ENCODE results near the gene NPAS3. TPM values are rescaled to one million over a fixed set of nuclear protein-coding genes. Genes with fewer than 3 reads are reported as not detected.

The NPAS3 gene
- total RNA-seq, 1 donor from 2014 or later = not detected

DNA sequence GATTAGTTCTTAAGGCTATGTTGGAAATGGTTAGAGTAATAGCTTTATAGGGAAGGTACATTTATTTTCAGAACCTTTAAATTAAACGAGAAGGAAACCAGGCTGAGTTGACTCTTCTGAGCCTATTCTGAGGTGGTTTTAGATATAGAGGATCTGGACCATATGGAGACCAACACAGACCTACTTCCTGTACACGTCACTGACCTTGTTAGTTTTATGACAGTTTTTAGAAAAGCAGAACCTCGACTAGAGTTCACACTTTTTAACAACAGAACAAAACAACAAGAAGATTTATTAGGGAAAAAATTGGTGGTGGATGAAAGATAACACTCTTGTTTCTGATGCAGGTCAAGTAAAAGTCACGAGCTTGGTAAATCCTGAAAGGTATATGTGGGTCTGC, 107.1 kb downstream of the NPAS3 start:
- Histone ChIP-seq H3K4me3 (no peak overlapping the region), H3K9ac (no peak overlapping the region), H3K79me2 (ENCODE audit: low read depth) (no peaks in the 10 kb centered on the region), H4K20me1 (ENCODE audit: low read depth) (no peaks in the 10 kb centered on the region), H3K4me1 (no peaks in the 10 kb centered on the region), H3K27me3 (no peaks in the 10 kb centered on the region), H3K9me3 (ENCODE audit: low read depth) (no peaks in the 10 kb centered on the region), H3F3A (ENCODE audit: low read depth) (no peaks in the 10 kb centered on the region), H2AFZ (replicated peaks) (no peak overlapping the region), H3K4me2 (no peak overlapping the region), H3K36me3 (no peaks in the 10 kb centered on the region), H3K27ac (no peak overlapping the region)
- DNase-seq (ENCODE audit: low spot score) = no peak
- Mint-ChIP-seq H3K27ac (no peak overlapping the region), H3K36me3 (peaks cover 47% of the 10 kb centered on the region), H3K9me3 (peaks cover 49% of the 10 kb centered on the region), H3K4me3 (no peak overlapping the region), H3K27me3 (ENCODE audit: insufficient read depth, low read depth) (no peaks in the 10 kb centered on the region), H3K4me1 (no peaks in the 10 kb centered on the region)
- TF ChIP-seq, protein P1, sequence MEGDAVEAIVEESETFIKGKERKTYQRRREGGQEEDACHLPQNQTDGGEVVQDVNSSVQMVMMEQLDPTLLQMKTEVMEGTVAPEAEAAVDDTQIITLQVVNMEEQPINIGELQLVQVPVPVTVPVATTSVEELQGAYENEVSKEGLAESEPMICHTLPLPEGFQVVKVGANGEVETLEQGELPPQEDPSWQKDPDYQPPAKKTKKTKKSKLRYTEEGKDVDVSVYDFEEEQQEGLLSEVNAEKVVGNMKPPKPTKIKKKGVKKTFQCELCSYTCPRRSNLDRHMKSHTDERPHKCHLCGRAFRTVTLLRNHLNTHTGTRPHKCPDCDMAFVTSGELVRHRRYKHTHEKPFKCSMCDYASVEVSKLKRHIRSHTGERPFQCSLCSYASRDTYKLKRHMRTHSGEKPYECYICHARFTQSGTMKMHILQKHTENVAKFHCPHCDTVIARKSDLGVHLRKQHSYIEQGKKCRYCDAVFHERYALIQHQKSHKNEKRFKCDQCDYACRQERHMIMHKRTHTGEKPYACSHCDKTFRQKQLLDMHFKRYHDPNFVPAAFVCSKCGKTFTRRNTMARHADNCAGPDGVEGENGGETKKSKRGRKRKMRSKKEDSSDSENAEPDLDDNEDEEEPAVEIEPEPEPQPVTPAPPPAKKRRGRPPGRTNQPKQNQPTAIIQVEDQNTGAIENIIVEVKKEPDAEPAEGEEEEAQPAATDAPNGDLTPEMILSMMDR (IDR thresholded peaks at IDR 0.05) = no peak
- TF ChIP-seq EZH2 (IDR thresholded peaks at IDR 0.05) (no peak), EZH2phosphoT487 (IDR thresholded peaks at IDR 0.05) (no peak)

DNA sequence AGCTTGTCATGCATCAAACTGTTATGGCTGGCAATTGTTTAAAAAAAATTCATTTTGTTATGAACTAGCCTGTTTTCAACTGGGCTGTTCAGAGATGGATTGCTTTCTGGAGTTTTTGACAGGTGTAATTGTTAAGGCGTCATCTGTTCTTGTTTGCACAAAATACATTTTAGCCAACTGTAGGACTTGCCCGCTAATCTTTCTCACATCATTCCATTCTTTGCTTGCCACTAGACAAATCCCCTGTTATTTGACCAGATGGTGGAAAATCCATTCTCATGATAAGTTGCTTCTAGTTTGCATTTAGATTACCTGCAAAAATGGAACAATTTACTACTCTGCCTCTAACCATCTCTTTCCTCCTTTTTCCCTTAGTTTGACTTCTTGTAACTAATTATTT, 114.3 kb downstream of the NPAS3 start:
- no peaks in the 10 kb centered on the region for H4K20me1 ChIP-seq (ENCODE audit: low read depth)
- no peak overlapping the region for H3K9ac ChIP-seq
- no peak for DNase-seq (ENCODE audit: low spot score)
- Mint-ChIP-seq H3K9me3 (peaks cover 3% of the 10 kb centered on the region), H3K27ac (no peak overlapping the region), H3K4me1 (peaks cover 4% of the 10 kb centered on the region), H3K36me3 (peaks cover 21% of the 10 kb centered on the region), H3K4me3 (no peak overlapping the region), H3K27me3 (ENCODE audit: insufficient read depth, low read depth) (no peaks in the 10 kb centered on the region)
- H2AFZ ChIP-seq (replicated peaks) = no peak overlapping the region
- H3K4me1 ChIP-seq = peaks cover 5% of the 10 kb centered on the region
- H3K4me3 ChIP-seq = no peak overlapping the region
- no peaks in the 10 kb centered on the region for H3K79me2 ChIP-seq (ENCODE audit: low read depth)
- no peaks in the 10 kb centered on the region for H3K36me3 ChIP-seq
- no peaks in the 10 kb centered on the region for H3F3A ChIP-seq (ENCODE audit: low read depth)
- no peak for TF ChIP-seq EZH2phosphoT487 (IDR thresholded peaks at IDR 0.05)
- no peak overlapping the region for H3K4me2 ChIP-seq
- H3K9me3 ChIP-seq (ENCODE audit: low read depth) = no peaks in the 10 kb centered on the region
- H3K27ac ChIP-seq = no peak overlapping the region
- no peaks in the 10 kb centered on the region for H3K27me3 ChIP-seq

DNA sequence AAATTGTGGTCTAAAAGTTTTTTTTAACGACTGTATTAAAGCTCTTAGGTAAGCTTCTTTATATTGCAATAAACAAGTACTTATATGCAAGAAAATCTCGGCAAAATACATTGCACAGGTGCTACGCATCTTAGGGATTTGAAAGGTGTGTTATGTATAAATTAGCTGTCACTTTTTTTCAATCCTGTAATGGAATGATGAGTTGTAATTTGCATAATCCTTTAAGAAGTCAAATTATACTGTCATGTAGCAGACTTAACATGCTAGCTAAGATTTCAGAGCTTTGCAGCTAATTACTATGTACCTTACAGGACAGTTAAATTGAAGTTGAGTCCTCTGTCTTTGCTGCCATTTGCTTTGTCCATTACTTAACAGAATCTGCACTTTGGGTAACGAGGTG, 117.5 kb downstream of the NPAS3 start:
- Mint-ChIP-seq H3K36me3 (peaks cover 9% of the 10 kb centered on the region), H3K4me3 (no peak overlapping the region), H3K27me3 (ENCODE audit: insufficient read depth, low read depth) (no peaks in the 10 kb centered on the region), H3K9me3 (no peaks in the 10 kb centered on the region), H3K4me1 (peaks cover 10% of the 10 kb centered on the region), H3K27ac (no peak overlapping the region)
- H3K27me3 ChIP-seq = no peaks in the 10 kb centered on the region
- no peak overlapping the region for H3K9ac ChIP-seq
- no peak overlapping the region for H3K27ac ChIP-seq
- peaks cover 11% of the 10 kb centered on the region for H3K4me1 ChIP-seq
- H3F3A ChIP-seq (ENCODE audit: low read depth) = no peaks in the 10 kb centered on the region
- no peak overlapping the region for H3K4me2 ChIP-seq
- H4K20me1 ChIP-seq (ENCODE audit: low read depth) = no peaks in the 10 kb centered on the region
- H2AFZ ChIP-seq (replicated peaks) = no peak overlapping the region
- no peak overlapping the region for H3K4me3 ChIP-seq
- H3K9me3 ChIP-seq (ENCODE audit: low read depth) = no peaks in the 10 kb centered on the region
- TF ChIP-seq, protein P1 (IDR thresholded peaks at IDR 0.05) = no peak
- TF ChIP-seq EZH2 (IDR thresholded peaks at IDR 0.05) (no peak), EZH2phosphoT487 (IDR thresholded peaks at IDR 0.05) (no peak)
- no peak for DNase-seq (ENCODE audit: low spot score)
- no peaks in the 10 kb centered on the region for H3K79me2 ChIP-seq (ENCODE audit: low read depth)
- H3K36me3 ChIP-seq = no peaks in the 10 kb centered on the region

DNA sequence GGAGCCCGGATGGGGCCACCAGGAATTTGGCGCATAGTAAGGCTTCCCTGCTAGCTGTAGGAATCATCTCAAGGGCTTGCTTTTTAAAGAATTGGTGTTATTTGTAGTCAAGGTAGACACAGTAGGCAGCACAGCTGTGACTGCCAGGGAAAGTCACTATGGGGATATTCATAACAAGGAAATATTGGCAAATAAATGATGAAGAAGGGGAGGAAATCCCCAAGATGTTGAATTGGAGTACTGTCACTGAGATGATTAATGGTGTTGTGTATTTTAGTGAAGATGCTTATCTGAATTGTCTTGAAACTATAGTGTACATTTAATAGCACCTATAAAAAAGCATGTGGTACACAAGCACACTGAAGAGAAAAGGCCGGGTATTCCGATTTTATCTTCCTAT, 118.9 kb downstream of the NPAS3 start:
- no peaks in the 10 kb centered on the region for H3K79me2 ChIP-seq (ENCODE audit: low read depth)
- H3K9me3 ChIP-seq (ENCODE audit: low read depth) = no peaks in the 10 kb centered on the region
- H4K20me1 ChIP-seq (ENCODE audit: low read depth) = no peaks in the 10 kb centered on the region
- no peak overlapping the region for H2AFZ ChIP-seq (replicated peaks)
- H3K36me3 ChIP-seq = no peaks in the 10 kb centered on the region
- H3K4me1 ChIP-seq = peaks cover 18% of the 10 kb centered on the region
- no peak overlapping the region for H3K4me3 ChIP-seq
- no peak overlapping the region for H3K9ac ChIP-seq
- Mint-ChIP-seq H3K4me3 (no peak overlapping the region), H3K27me3 (ENCODE audit: insufficient read depth, low read depth) (no peaks in the 10 kb centered on the region), H3K36me3 (peaks cover 12% of the 10 kb centered on the region), H3K27ac (no peak overlapping the region), H3K4me1 (peaks cover 23% of the 10 kb centered on the region), H3K9me3 (no peaks in the 10 kb centered on the region)
- no peak for DNase-seq (ENCODE audit: low spot score)
- no peaks in the 10 kb centered on the region for H3K27me3 ChIP-seq
- no peaks in the 10 kb centered on the region for H3F3A ChIP-seq (ENCODE audit: low read depth)
- H3K27ac ChIP-seq = no peak overlapping the region
- no peak overlapping the region for H3K4me2 ChIP-seq
- TF ChIP-seq EZH2phosphoT487 (IDR thresholded peaks at IDR 0.05) = no peak
- TF ChIP-seq, protein P1 (IDR thresholded peaks at IDR 0.05) = no peak
- no peak for TF ChIP-seq EZH2 (IDR thresholded peaks at IDR 0.05)
